Measurements from ENCODE around the gene LRRC59.

LRRC59 gene

DNA sequence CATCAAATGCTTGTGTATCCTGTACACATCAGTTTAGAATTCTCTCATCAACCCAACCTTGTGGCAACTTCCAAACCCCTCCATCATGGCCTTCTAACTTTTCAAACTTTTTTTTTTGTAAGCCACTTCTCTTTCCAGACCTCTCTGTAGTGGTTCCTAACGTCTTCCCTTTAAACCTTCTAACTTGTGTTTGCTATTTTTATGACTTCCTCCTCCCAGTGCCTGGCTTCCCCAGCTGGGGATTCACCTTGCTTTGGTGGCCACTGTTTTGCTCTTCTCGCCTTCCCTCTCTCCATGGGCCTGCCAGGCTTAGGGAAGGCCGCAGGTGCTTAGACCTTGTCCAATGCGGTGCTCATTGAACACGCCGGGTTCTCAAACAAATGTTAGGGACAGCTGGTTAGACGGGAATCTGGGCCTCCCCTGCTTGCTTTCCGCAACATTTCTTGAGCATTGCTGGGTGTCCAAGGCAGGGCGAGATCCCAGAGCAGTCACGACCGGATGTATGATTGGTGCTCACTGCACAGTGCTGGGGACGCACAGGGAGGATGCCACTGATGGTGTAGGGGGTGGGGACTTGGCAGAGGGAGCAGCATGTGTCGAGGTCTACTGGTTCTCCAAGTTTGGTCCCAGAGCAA, 52.5 kb downstream of the LRRC59 start:
- H3K4me2 ChIP-seq (ENCODE audit: low read depth, low read length, poor library complexity, severe bottlenecking) = peak overlapping the region; percentile 67
- H3F3A ChIP-seq (ENCODE audit: insufficient read depth) = no peaks in the 10 kb centered on the region
- no peak overlapping the region for H3K9ac ChIP-seq (ENCODE audit: low read length)
- no peaks in the 10 kb centered on the region for H3K27me3 ChIP-seq (ENCODE audit: low read length)
- H3K36me3 ChIP-seq (ENCODE audit: low read length) = no peaks in the 10 kb centered on the region
- 0 out of 2 replicates have a peak, but pooled peaks cover 8% of the 10 kb centered on the region for H3K79me2 ChIP-seq (ENCODE audit: insufficient read depth, low read length)
- no peak for TF ChIP-seq EZH2phosphoT487 (conservative IDR thresholded peaks at IDR 0.05; ENCODE audit: low read length)
- TF ChIP-seq, protein P1, sequence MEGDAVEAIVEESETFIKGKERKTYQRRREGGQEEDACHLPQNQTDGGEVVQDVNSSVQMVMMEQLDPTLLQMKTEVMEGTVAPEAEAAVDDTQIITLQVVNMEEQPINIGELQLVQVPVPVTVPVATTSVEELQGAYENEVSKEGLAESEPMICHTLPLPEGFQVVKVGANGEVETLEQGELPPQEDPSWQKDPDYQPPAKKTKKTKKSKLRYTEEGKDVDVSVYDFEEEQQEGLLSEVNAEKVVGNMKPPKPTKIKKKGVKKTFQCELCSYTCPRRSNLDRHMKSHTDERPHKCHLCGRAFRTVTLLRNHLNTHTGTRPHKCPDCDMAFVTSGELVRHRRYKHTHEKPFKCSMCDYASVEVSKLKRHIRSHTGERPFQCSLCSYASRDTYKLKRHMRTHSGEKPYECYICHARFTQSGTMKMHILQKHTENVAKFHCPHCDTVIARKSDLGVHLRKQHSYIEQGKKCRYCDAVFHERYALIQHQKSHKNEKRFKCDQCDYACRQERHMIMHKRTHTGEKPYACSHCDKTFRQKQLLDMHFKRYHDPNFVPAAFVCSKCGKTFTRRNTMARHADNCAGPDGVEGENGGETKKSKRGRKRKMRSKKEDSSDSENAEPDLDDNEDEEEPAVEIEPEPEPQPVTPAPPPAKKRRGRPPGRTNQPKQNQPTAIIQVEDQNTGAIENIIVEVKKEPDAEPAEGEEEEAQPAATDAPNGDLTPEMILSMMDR (IDR thresholded peaks at IDR 0.05; ENCODE audit: insufficient read depth, low read length, poor library complexity, severe bottlenecking) = no peak
- H3K9me3 ChIP-seq (ENCODE audit: insufficient read depth, low read length) = no peaks in the 10 kb centered on the region
- no peaks in the 10 kb centered on the region for H4K20me1 ChIP-seq (ENCODE audit: low read depth, low read length)
- no peaks in the 10 kb centered on the region for H3K9me2 ChIP-seq (replicated peaks; ENCODE audit: insufficient read depth, low read length)
- H2AFZ ChIP-seq (ENCODE audit: low read depth, low read length, severe bottlenecking) = no peak overlapping the region
- no peak overlapping the region for H3K4me3 ChIP-seq (ENCODE audit: insufficient read depth, low read length, poor library complexity, severe bottlenecking)
- H3K27ac ChIP-seq (ENCODE audit: low read depth, low read length) = no peak overlapping the region

DNA sequence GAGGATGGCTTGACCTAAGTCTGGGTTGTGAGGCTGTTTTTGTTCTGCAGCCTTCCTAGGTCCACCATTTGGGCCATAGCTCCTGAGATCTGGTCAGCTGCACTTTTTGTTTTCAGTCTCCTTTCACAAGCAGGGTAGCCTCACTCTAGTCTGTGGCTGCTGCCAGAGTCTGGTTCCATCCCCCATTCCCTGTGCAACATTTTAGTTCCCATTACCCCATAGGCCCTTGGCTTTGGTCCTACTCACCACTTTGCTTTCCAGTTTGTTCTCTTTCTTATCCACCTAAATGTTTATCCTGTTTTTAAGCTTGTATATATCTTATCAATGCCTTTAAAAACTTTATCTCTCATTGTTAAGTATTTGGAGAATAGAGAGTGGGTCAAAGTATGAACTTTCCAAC, 57.9 kb downstream of the LRRC59 start:
- no peaks in the 10 kb centered on the region for H4K20me1 ChIP-seq (ENCODE audit: low read depth, low read length)
- no peak overlapping the region for H3K4me3 ChIP-seq (ENCODE audit: insufficient read depth, low read length, poor library complexity, severe bottlenecking)
- H3K9me3 ChIP-seq (ENCODE audit: insufficient read depth, low read length) = peaks cover 13% of the 10 kb centered on the region; the same call in 1 of the 2 replicates
- no peak overlapping the region for H3K27ac ChIP-seq (ENCODE audit: low read depth, low read length)
- no peaks in the 10 kb centered on the region for H3K9me2 ChIP-seq (replicated peaks; ENCODE audit: insufficient read depth, low read length)
- no peaks in the 10 kb centered on the region for H3K79me2 ChIP-seq (ENCODE audit: insufficient read depth, low read length)
- H3K9ac ChIP-seq (ENCODE audit: low read length) = no peak overlapping the region
- H2AFZ ChIP-seq (ENCODE audit: low read depth, low read length, severe bottlenecking) = no peak overlapping the region
- no peak for TF ChIP-seq EZH2phosphoT487 (conservative IDR thresholded peaks at IDR 0.05; ENCODE audit: low read length)
- TF ChIP-seq, protein P1 (IDR thresholded peaks at IDR 0.05; ENCODE audit: insufficient read depth, low read length, poor library complexity, severe bottlenecking) = no peak
- no peaks in the 10 kb centered on the region for H3K27me3 ChIP-seq (ENCODE audit: low read length)
- no peak overlapping the region for H3K4me2 ChIP-seq (ENCODE audit: low read depth, low read length, poor library complexity, severe bottlenecking)
- H3F3A ChIP-seq (ENCODE audit: insufficient read depth) = no peaks in the 10 kb centered on the region
- no peaks in the 10 kb centered on the region for H3K36me3 ChIP-seq (ENCODE audit: low read length)

DNA sequence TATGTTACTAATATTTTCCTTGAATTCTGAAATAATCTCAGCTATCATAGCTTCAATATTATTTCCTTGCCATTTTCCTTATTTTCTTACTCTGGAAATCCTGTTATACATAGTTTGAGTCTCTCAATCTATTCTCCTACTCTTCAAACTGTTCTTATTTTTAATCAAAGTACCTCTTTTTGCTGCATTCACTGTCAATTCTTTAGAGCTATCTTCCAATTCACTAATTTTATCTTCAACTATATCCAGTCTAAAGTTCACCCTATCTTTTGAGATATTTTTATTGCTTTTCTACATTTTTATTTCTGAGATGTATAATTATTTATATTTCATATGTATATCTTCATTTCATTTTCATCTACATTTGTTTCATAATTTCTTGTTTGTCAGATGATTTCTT, 58.7 kb downstream of the LRRC59 start:
- no peak overlapping the region for H3K27ac ChIP-seq (ENCODE audit: low read depth, low read length)
- H4K20me1 ChIP-seq (ENCODE audit: low read depth, low read length) = no peaks in the 10 kb centered on the region
- no peaks in the 10 kb centered on the region for H3F3A ChIP-seq (ENCODE audit: insufficient read depth)
- no peak overlapping the region for H3K4me3 ChIP-seq (ENCODE audit: insufficient read depth, low read length, poor library complexity, severe bottlenecking)
- H3K9me3 ChIP-seq (ENCODE audit: insufficient read depth, low read length) = peaks cover 13% of the 10 kb centered on the region; the same call in 1 of the 2 replicates
- no peak overlapping the region for H2AFZ ChIP-seq (ENCODE audit: low read depth, low read length, severe bottlenecking)
- no peak overlapping the region for H3K4me2 ChIP-seq (ENCODE audit: low read depth, low read length, poor library complexity, severe bottlenecking)
- no peak for TF ChIP-seq EZH2phosphoT487 (conservative IDR thresholded peaks at IDR 0.05; ENCODE audit: low read length)
- TF ChIP-seq, protein P1 (IDR thresholded peaks at IDR 0.05; ENCODE audit: insufficient read depth, low read length, poor library complexity, severe bottlenecking) = no peak
- H3K27me3 ChIP-seq (ENCODE audit: low read length) = no peaks in the 10 kb centered on the region
- H3K79me2 ChIP-seq (ENCODE audit: insufficient read depth, low read length) = no peaks in the 10 kb centered on the region
- no peaks in the 10 kb centered on the region for H3K9me2 ChIP-seq (replicated peaks; ENCODE audit: insufficient read depth, low read length)
- H3K9ac ChIP-seq (ENCODE audit: low read length) = no peak overlapping the region
- H3K36me3 ChIP-seq (ENCODE audit: low read length) = no peaks in the 10 kb centered on the region

All from SU-DHL-6 (cell line).